Heart right ventricle (tissue), 16 donors: ENCODE data around the gene TMEM238. TPM values are rescaled to one million over a fixed set of nuclear protein-coding genes. Genes with fewer than 3 reads are reported as not detected.
"Not testable (repeated sequence)": the region's sequence is repeated elsewhere in the genome, so short reads cannot be mapped to it uniquely, and the experiment has no call there.

Source experiments
- ATAC-seq, 8 donors: fragments of 200-7000 bp; cut with Tn5 transposase; one replicate each; pipeline ENCODE4 v1.9.1; 2020; ENCODE audit warnings: mild to moderate bottlenecking in 8 of 8, moderate library complexity in 8 of 8, moderate number of reproducible peaks in 1 of 8
- DNase-seq, 2 donors: peaks; one replicate each; pipeline ENCODE4 v3.0.0-alpha.2; 2020
- H3K27ac ChIP-seq, 10 donors: fragments of 200-600 bp; sonication (generic) in 2 of 10; one replicate each; pipeline versions ENCODE4 v1.5.0 to v1.8.0; 2020 to 2022; ENCODE audit warnings: mild to moderate bottlenecking in 3 of 10
- H3K27me3 ChIP-seq, 7 donors: fragments of 200-600 bp; one replicate each; pipeline ENCODE4 v1.8.0; 2021 to 2022; ENCODE audit warnings: mild to moderate bottlenecking in 2 of 7
- H3K36me3 ChIP-seq, 9 donors: fragments of 200-600 bp; sonication (generic) in 1 of 9; one replicate each; pipeline versions ENCODE4 v1.5.0 to v1.8.0; 2020 to 2022; ENCODE audit warnings: mild to moderate bottlenecking in 2 of 9
- H3K4me1 ChIP-seq, 9 donors: fragments of 200-600 bp; sonication (generic) in 1 of 9; one replicate each; pipeline versions ENCODE4 v1.5.0 to v1.8.0; 2020 to 2022; ENCODE audit warnings: mild to moderate bottlenecking in 4 of 9
- H3K4me3 ChIP-seq, 10 donors: fragments of 200-600 bp; sonication (generic) in 2 of 10; one replicate each; pipeline versions ENCODE4 v1.5.0 to v1.8.0; 2020 to 2022; ENCODE audit warnings: mild to moderate bottlenecking in 7 of 10, moderate library complexity in 2 of 10
- H3K9me3 ChIP-seq, 11 donors: fragments of 200-600 bp in 10 of 11; sonication (generic) in 2 of 11; one replicate each; pipeline versions ENCODE4 v1.5.0 to v1.8.0; 2013 to 2022; ENCODE audit warnings: mild to moderate bottlenecking in 2 of 11, control low read depth in 1 of 11, moderate library complexity in 1 of 11
- CTCF ChIP-seq, 9 donors: fragments of 200-600 bp; sonication (generic) in 2 of 9; IDR thresholded peaks; one replicate each; pipeline versions ENCODE4 v1.5.0 to v1.8.0; 2021 to 2022; ENCODE audit warnings: antibody characterized with exemption in 9 of 9, mild to moderate bottlenecking in 5 of 9, moderate library complexity in 1 of 9
- WGBS, 2 donors: extraction: QIAGEN DNeasy Blood & Tissue Kit; methylation state at CpG; one replicate each; pipeline ENCODE4 v1.1.7; 2013; ENCODE audit warnings: inconsistent platforms in 1 of 2; 5-methylcytosine and 5-hydroxymethylcytosine counted together
- intact Hi-C, 10 donors: fragments of 100-400 bp; cut with DNase I; formaldehyde crosslinking; loops; one replicate each; pipeline versions ENCODE4 v1.11.1 to v1.14.2; 2022
- polyA plus RNA-seq, 2 donors: library from polyadenylated mRNA; stranded (reverse); fragments of 200-250 nt; gene quantifications; one replicate each; pipeline ENCODE4 v1.2.3, GENCODE V29; 2013
- total RNA-seq, 10 donors: library from RNA; stranded (reverse); fragmentation: NEBNext Ultra II Directional in 3 of 10; extraction: Animal tissue kit (Norgen Biotek cat#: 25700) in 3 of 10; gene quantifications; one replicate each; pipeline versions ENCODE4 v1.2.1 to v1.2.4, GENCODE V29; 2021 to 2023
- donor health status: Arrhythmogenic right ventricular cardiomyopathy.
- donor health status: ischemic (EF 13 %, LVEDD 7.1; RV severe dilation, severe dysfunction).
- donor health status: healthy with polysubstance abuse.
- donor health status: DM: no; HTN: yes; CAD: no.
- donor health status: DM: no; HTN: no; CAD: no.
- donor health status: ischemic (EF 25% LVEDD 6.9; RV normal size, moderate dysfunction).
- donor health status: ischemic (EF 25% LVEDD 5.7; RV mildly dilated, moderate dysfunction).
- donor health status: healthy.
- donor health status: DM: yes; HTN: yes; CAD: no.
- donor health status: Ischemic cardiomyopathy.
- donor health status: ischemic (EF 35%, LVEDD 5.7; RV mildly dilated, moderate dysfunction).
- donor health status: nonischemic (EF 11% LVEDD 7.7; RV severe dilation, severe dysfunction).
- donor health status: DM: yes; HTN: yes; CAD: no.
- donor health status: PGD.
- donor health status: ischemic (EF 29% LVEDD 5.4; RV normal size, mild dysfunction).
- donor health status: nonischemic (EF 23%, LVEDD 6.1; RV moderate dilation, normal function).

Gene TMEM238
- total and polyA plus RNA-seq, 12 donors, result 0.06 to 1.3 (median 0.39) TPM; not detected in 3

- Histone ChIP-seq H3K27me3 (no peaks in the 10 kb centered on the region), H3K36me3 (peaks cover 0 to 28% (median 9%) of the 10 kb centered on the region in 9 donors), H3K4me1 (peaks cover 4 to 27% (median 17%) of the 10 kb centered on the region in 9 donors), H3K9me3 (peaks cover 0 to 5% (median 0%) of the 10 kb centered on the region in 11 donors), H3K4me3 (peak overlapping the region; percentile 30 to 99 (median 92)), H3K27ac (peak overlapping the region; percentile 48 to 99 (median 96))
- WGBS, 2 donors, result 64 to 70% methylated on average over 9 of the region's 9 CpGs
- ATAC-seq (no peak), DNase-seq (no peak)
- no peak for TF ChIP-seq CTCF (IDR thresholded peaks at IDR 0.05)
- intact Hi-C loops, result loop anchor here in 1 of 10 donors (1.0 to 5.0 kb wide), 2 partner anchors 23 to 151 kb away; partner anchors contain the start of genes PPP6R1 and RPL28
These were observed 24.4 kb upstream of the TMEM238 start for GRCh38 chr19:55408533-55408872.

- 0 to 1% methylated on average over 72 of the region's 72 CpGs for WGBS, 2 donors
- DNase-seq (peak; percentile 98 to 99), ATAC-seq (peak; percentile 96 to 99 (median 98))
- peak overlapping the region; percentile 77 to 99 (median 92) for H3K4me3 ChIP-seq
- H3K4me1 ChIP-seq, result peaks cover 4 to 27% (median 17%) of the 10 kb centered on the region in 9 donors
- H3K27ac ChIP-seq, result peak overlapping the region; percentile 88 to 99 (median 96)
- intact Hi-C loops, result loop anchor here in 1 of 10 donors (1.0 to 5.0 kb wide), 2 partner anchors 23 to 151 kb away; partner anchors contain the start of genes PPP6R1 and RPL28
- H3K36me3 ChIP-seq, result peaks cover 0 to 34% (median 14%) of the 10 kb centered on the region in 9 donors
- TF ChIP-seq CTCF (IDR thresholded peaks at IDR 0.05), result no peak
- H3K9me3 ChIP-seq, result peaks cover 0 to 5% (median 0%) of the 10 kb centered on the region in 11 donors
- H3K27me3 ChIP-seq, result no peaks in the 10 kb centered on the region
These were observed 23.9 kb upstream of the TMEM238 start for GRCh38 chr19:55407800-55408532.

DNA sequence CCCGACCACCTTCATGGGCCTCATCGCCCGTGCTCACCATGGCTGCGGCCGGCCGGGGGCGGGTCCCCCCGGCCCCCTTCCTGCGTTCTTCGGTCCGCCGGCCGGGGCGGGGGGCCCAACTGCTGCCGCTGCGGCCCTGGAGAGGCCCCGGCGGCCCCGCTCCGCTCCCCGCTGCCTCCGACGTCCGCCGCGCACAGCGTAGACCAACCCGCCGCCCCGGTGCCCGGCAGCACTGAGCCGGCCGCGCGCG, 23.4 kb upstream of the TMEM238 start, which contains the start of gene UBE2S:
Gene UBE2S (minus strand): TSS at position 239 of the 250 bp plus-strand sequence. CDS start 199 bp downstream, at position 40.
- WGBS, 2 donors, result 1 to 2% methylated on average over 30 to 36 of the region's 36 CpGs
- not testable (repeated sequence) for DNase-seq, ATAC-seq

GRCh38 chr19:55406826-55407549, 22.9 kb upstream of the TMEM238 start:
- WGBS, 2 donors, result 10 to 14% methylated on average over 34 to 35 of the region's 35 CpGs
- ATAC-seq (peak in 4 of 8 donors; percentile 1 to 7 (median 6)), DNase-seq (no peak)
- Histone ChIP-seq H3K4me3 (peak overlapping the region; percentile 77 to 99 (median 92)), H3K27ac (peak overlapping the region; percentile 88 to 99 (median 96)), H3K9me3 (peaks cover 0 to 5% (median 0%) of the 10 kb centered on the region in 11 donors), H3K36me3 (peaks cover 0 to 44% (median 21%) of the 10 kb centered on the region in 9 donors), H3K27me3 (no peaks in the 10 kb centered on the region), H3K4me1 (peaks cover 4 to 27% (median 17%) of the 10 kb centered on the region in 9 donors)
- no peak for TF ChIP-seq CTCF (IDR thresholded peaks at IDR 0.05)
- intact Hi-C loops, result loop anchor here in 1 of 10 donors (5.0 kb wide), 1 partner anchor 150 kb away; the partner anchor contains the start of gene PPP6R1

More for the DNA sequence above, 23.4 kb upstream of the TMEM238 start, which contains the start of gene UBE2S:
- H3K9me3 ChIP-seq, H3K27me3 ChIP-seq: not testable (repeated sequence)
- Histone ChIP-seq H3K4me3 (peak within 1 kb of the TSS; percentile 77 to 99 (median 92)), H3K27ac (peak within 1 kb of the TSS; percentile 88 to 99 (median 96)), H3K36me3 (peaks cover 0 to 39% (median 19%) of the 10 kb centered on the region in 9 donors), H3K4me1 (peaks cover 4 to 27% (median 17%) of the 10 kb centered on the region in 9 donors)
- intact Hi-C loops, result loop anchor here in 1 of 10 donors (5.0 kb wide), 1 partner anchor 150 kb away; the partner anchor contains the start of gene PPP6R1
